Measurements from ENCODE around the gene FAM184A. TPM values are rescaled to one million over a fixed set of nuclear protein-coding genes. Genes with fewer than 3 reads are reported as not detected.

FAM184A gene
- total RNA-seq, 3 donors from 2014 or later, result 0.60 to 3.4 (median 0.87) TPM

DNA sequence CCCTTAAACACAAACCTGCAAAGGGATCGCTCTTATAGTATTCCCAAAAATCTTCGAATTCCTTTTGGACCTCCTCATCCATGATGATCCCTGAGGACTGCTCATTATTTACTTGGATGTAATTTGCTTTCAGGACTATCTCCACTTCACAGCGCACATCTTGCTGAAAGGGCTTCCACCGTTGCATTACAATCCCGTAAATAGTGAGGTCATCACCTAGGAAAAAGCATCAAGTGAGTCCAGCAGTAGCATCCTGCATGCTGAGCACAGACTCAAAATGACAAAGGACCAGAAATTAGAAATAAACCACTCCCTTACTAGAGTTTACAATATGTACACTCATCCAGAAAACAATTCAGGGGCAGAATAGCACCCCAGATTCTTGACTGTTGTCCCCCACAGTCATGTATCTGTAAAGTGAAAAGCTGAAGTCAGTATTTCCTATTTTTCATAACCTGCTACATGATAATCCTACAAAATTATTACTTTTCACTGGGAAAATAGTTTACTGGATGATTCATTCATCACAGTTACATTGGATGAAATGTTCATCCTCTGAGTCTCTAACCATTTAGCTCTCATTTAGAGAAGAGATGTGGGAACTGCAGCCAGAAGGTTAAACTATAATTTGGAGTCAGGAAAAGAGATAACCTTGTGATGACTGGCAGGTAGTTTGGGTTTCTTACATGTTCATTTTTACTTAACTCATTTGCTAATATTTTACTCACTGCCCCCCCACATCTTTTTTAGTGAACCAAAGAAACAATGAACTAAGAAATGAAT, 160.7 kb downstream of the FAM184A start:
- Histone ChIP-seq H3K9me3 (no peaks in the 10 kb centered on the region), H3K4me3 (no peak overlapping the region), H3K4me1 (ENCODE audit: low read depth) (no peaks in the 10 kb centered on the region), H3K36me3 (ENCODE audit: low read depth) (no peaks in the 10 kb centered on the region)
- intact Hi-C loops (cut with DNase I, micrococcal nuclease), result no loop called here
- ATAC-seq (no peak), DNase-seq (no peak)
- TF ChIP-seq, protein P1, sequence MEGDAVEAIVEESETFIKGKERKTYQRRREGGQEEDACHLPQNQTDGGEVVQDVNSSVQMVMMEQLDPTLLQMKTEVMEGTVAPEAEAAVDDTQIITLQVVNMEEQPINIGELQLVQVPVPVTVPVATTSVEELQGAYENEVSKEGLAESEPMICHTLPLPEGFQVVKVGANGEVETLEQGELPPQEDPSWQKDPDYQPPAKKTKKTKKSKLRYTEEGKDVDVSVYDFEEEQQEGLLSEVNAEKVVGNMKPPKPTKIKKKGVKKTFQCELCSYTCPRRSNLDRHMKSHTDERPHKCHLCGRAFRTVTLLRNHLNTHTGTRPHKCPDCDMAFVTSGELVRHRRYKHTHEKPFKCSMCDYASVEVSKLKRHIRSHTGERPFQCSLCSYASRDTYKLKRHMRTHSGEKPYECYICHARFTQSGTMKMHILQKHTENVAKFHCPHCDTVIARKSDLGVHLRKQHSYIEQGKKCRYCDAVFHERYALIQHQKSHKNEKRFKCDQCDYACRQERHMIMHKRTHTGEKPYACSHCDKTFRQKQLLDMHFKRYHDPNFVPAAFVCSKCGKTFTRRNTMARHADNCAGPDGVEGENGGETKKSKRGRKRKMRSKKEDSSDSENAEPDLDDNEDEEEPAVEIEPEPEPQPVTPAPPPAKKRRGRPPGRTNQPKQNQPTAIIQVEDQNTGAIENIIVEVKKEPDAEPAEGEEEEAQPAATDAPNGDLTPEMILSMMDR (IDR thresholded peaks at IDR 0.05), result no peak

DNA sequence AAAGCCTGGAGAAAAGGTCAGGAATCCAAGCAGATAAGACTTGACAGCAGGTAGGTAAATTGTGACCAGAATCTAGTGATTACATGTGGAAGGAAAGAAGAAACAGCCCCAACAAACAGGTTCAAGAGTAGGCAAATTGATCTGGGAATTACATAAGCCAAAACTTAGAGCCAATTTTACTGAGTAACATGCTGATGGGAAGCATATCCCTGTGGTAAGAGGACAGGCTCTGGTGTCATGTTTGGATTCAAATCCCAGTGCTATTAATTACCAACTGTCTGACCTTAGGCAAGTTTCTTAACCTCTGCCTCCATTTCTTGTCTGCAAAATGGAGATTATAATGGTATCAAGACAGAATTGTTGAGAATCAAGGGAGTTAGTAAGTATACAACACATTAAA, 163.9 kb downstream of the FAM184A start:
- Histone ChIP-seq H3K4me3 (no peak overlapping the region), H3K4me1 (ENCODE audit: low read depth) (no peaks in the 10 kb centered on the region), H3K9me3 (no peaks in the 10 kb centered on the region), H3K36me3 (ENCODE audit: low read depth) (no peaks in the 10 kb centered on the region)
- no peak for DNase-seq
- TF ChIP-seq, protein P1 (IDR thresholded peaks at IDR 0.05), result no peak
- intact Hi-C loops (cut with DNase I, micrococcal nuclease), result no loop called here
- ATAC-seq, result no peak

DNA sequence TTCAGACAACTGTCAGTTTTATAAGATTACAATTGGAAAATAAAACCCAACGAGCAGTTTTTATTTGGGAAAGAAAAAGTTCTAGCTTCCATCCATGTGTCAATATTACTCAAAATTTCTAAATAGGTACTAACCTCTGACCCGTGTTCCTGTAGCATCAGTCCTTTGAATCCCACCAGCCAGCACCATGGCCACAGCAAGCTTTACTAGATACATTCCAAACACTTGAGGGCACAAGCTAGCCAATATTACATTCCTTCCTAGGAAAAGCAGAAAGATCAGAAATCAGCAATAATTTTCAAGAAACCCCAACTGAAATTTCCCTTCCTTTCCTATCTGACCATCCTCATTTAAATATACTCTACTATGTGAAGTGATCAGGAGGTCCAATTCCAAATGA, 165.3 kb downstream of the FAM184A start:
- no peaks in the 10 kb centered on the region for H3K9me3 ChIP-seq
- H3K4me3 ChIP-seq, result no peak overlapping the region
- no peak for DNase-seq
- no peak for ATAC-seq
- intact Hi-C loops (cut with DNase I, micrococcal nuclease), result no loop called here
- no peaks in the 10 kb centered on the region for H3K36me3 ChIP-seq (ENCODE audit: low read depth)
- TF ChIP-seq, protein P1 (IDR thresholded peaks at IDR 0.05), result no peak
- no peaks in the 10 kb centered on the region for H3K4me1 ChIP-seq (ENCODE audit: low read depth)

DNA sequence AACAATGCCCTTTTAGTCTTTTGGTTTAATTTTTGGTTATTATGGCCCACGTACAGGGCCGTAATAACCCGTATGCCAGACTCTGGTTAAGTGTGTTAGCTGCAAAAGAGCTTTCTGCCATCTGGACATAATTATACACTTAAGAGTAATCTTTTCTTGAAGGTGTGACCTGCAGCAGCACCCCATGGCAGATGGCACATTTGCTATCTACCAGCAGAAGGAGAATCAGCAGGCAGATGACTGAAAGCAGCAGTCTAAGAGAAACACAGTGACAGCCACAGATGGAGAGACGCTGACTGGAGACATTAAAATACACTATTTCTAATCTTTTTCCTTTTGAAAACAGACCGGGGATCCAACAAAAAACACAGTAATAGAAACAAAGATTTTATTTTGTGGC, 165.8 kb downstream of the FAM184A start:
- intact Hi-C loops (cut with DNase I, micrococcal nuclease), result no loop called here
- Histone ChIP-seq H3K36me3 (ENCODE audit: low read depth) (no peaks in the 10 kb centered on the region), H3K4me3 (no peak overlapping the region), H3K4me1 (ENCODE audit: low read depth) (no peaks in the 10 kb centered on the region), H3K9me3 (no peaks in the 10 kb centered on the region)
- TF ChIP-seq, protein P1 (IDR thresholded peaks at IDR 0.05), result no peak
- ATAC-seq (no peak), DNase-seq (no peak)

Small RNAs within 50 kb of the gene (microRNA-seq; reads per million reads assigned to microRNA genes)
- gene MIR548B, result not detected

Other genes starting within 250 kb of the FAM184A start
- 10 to 100 TPM; 14.3 to 22.2 (median 17.1) TPM for gene ASF1A, start 184.5 kb downstream of the FAM184A start, total RNA-seq
- 10 to 100 TPM; 15.7 to 26.3 (median 20.9) TPM for gene MCM9, start 143.5 kb downstream of the FAM184A start, total RNA-seq